Transverse colon (tissue), 3 donors: Measurements from ENCODE around the gene PCYT1A.

ENCODE experiments used
- EP300 ChIP-seq: sonication (generic); formaldehyde crosslinking; IDR thresholded peaks from one replicate; pipeline ENCODE4 v1.6.1; 2017; ENCODE audit warnings: antibody characterized with exemption, low read depth
- POLR2A ChIP-seq: fragments of 450-650 bp; IDR thresholded peaks from one replicate; pipeline ENCODE4 v1.6.1; 2016; ENCODE audit warnings: antibody characterized with exemption, mild to moderate bottlenecking, moderate library complexity
- TF ChIP-seq, protein P1 (sequence below), 5 experiments: fragments of 200-600 bp in 3 of 5; fragments of 450-650 bp in 2 of 5; sonication (generic) in 3 of 5; IDR thresholded peaks; 1 replicate in 2 of 5; 2 replicates in 3 of 5; pipeline ENCODE4 v1.5.1; 2016 to 2017; ENCODE audit warnings: antibody characterized with exemption in 5 of 5, inconsistent platforms in 3 of 5, mild to moderate bottlenecking in 2 of 5, moderate library complexity in 1 of 5

DNA sequence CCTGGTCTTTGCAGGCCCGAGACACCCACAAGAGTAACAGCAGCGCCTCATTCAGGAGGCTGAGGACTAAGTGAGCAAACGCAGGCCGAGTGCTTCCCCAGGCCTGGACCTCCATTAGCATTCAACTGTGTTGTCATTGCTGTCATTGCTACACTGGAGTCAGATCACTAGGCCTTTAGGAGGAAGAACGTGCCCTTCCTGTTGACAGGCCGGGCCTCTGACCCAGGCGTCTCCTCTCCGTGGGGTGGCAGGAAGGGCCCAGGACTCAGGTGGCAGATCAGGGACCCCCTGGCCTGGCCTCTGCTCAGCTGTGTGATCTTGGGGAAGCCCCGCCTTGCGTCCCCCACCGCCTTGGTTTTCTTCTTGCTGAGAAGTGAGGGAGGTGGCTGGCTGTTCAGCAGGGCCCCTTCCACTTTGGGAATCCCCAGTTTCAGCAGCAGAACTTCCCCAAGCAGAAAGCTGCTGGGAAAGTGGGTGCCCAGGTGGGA, 95.4 kb downstream of the PCYT1A start:
- TF ChIP-seq POLR2A (no peak), EP300 (no peak)
- TF ChIP-seq, protein P1, sequence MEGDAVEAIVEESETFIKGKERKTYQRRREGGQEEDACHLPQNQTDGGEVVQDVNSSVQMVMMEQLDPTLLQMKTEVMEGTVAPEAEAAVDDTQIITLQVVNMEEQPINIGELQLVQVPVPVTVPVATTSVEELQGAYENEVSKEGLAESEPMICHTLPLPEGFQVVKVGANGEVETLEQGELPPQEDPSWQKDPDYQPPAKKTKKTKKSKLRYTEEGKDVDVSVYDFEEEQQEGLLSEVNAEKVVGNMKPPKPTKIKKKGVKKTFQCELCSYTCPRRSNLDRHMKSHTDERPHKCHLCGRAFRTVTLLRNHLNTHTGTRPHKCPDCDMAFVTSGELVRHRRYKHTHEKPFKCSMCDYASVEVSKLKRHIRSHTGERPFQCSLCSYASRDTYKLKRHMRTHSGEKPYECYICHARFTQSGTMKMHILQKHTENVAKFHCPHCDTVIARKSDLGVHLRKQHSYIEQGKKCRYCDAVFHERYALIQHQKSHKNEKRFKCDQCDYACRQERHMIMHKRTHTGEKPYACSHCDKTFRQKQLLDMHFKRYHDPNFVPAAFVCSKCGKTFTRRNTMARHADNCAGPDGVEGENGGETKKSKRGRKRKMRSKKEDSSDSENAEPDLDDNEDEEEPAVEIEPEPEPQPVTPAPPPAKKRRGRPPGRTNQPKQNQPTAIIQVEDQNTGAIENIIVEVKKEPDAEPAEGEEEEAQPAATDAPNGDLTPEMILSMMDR (IDR thresholded peaks at IDR 0.05): no peak
